ENCODE data around the gene C2orf72.
"Not testable (repeated sequence)": the region's sequence is repeated elsewhere in the genome, so short reads cannot be mapped to it uniquely, and the experiment has no call there.

C2orf72 gene

DNA sequence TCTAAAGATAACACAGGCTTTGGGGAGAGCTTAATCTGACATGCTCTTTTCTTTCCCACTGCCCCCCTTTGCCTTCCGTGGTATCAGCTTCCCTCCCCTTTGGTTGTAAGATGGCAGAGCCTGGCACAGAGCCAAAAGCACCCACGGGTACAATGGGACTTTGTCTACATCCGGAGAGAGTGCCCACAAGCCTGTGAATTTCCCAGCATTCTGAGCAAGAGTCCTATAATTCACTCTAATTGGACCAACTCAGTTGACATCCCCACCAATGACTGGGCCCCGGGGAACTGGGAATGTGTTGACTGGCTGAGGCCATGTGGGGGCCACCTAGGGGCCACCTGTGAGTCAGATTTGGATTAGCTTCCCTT, 20.1 kb upstream of the C2orf72 start:
- in situ Hi-C loops (cut with HindIII; ENCODE audit: low sequenced_read_pairs) = no loop called here
- no peak overlapping the region for H3K4me3 ChIP-seq (ENCODE audit: low read depth, low read length)
- TF ChIP-seq, protein P1, sequence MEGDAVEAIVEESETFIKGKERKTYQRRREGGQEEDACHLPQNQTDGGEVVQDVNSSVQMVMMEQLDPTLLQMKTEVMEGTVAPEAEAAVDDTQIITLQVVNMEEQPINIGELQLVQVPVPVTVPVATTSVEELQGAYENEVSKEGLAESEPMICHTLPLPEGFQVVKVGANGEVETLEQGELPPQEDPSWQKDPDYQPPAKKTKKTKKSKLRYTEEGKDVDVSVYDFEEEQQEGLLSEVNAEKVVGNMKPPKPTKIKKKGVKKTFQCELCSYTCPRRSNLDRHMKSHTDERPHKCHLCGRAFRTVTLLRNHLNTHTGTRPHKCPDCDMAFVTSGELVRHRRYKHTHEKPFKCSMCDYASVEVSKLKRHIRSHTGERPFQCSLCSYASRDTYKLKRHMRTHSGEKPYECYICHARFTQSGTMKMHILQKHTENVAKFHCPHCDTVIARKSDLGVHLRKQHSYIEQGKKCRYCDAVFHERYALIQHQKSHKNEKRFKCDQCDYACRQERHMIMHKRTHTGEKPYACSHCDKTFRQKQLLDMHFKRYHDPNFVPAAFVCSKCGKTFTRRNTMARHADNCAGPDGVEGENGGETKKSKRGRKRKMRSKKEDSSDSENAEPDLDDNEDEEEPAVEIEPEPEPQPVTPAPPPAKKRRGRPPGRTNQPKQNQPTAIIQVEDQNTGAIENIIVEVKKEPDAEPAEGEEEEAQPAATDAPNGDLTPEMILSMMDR (IDR thresholded peaks at IDR 0.05; ENCODE audit: low read depth, low read length) = no peak
- no peak for DNase-seq (ENCODE audit: low read depth, low spot score)

DNA sequence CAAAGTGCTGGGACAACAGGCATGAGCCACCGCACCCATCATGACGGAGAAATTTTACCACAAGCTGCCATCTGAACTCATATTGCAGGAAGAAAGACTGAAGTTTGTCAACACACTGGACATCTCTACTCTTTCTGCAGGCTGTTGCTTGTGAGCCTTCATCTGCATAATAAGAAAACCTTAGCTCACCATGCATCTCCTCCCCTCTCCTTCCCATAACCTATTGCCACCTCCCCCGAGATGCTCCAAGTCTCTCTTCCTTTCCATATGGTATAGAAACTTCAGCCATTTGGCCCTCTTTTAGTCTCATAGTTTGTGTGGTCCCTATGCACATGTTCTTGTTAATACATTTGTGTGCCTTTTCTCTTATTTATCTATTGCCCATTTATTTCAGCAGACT, 19.1 kb upstream of the C2orf72 start:
- no peak overlapping the region for H3K4me3 ChIP-seq (ENCODE audit: low read depth, low read length)
- DNase-seq (ENCODE audit: low read depth, low spot score) = no peak
- in situ Hi-C loops (cut with HindIII; ENCODE audit: low sequenced_read_pairs) = no loop called here
- TF ChIP-seq, protein P1 (IDR thresholded peaks at IDR 0.05; ENCODE audit: low read depth, low read length) = no peak

DNA sequence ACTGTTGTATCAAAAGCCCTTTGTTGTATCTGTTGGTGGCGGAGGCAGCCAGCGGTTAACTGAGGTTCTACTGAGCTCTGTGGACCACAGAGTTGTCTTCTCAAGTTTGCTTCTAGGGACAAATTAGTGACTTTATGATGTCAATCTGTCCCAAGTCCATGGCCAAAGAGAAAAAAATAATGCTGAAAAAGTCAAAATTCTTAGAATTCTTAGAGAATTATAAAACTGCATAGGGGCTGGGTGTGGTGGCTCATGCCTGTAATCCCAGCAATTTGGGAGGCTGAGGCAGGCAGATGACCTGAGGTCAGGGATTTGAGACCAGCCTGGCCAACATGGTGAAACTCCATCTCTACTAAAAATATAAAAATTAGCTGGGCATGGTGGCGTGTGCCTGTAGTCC, 12.3 kb upstream of the C2orf72 start:
- DNase-seq (ENCODE audit: low read depth, low spot score); in situ Hi-C loops (cut with HindIII; ENCODE audit: low sequenced_read_pairs); H3K4me3 ChIP-seq (ENCODE audit: low read depth, low read length): not testable (repeated sequence)

DNA sequence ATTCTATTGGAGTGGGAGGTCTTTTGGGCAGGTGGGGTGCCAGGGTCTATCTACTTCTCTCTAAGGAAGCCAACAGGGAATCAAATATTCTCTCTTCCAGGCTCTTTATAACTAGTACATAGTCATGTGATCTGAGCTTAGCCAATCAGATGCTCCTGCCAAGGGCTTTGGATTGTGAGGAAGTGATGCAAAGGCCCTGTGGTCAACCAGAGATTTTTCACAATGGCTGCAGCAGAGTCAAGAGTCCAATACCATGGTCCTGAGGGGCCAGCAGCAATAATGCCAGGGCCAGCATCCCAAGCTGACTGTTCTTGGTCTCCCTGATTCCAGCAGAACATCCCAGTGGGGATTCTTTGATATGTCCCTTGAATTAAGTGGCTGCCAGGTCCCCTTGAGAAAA, 8.4 kb upstream of the C2orf72 start:
- DNase-seq (ENCODE audit: low read depth, low spot score) = no peak

DNA sequence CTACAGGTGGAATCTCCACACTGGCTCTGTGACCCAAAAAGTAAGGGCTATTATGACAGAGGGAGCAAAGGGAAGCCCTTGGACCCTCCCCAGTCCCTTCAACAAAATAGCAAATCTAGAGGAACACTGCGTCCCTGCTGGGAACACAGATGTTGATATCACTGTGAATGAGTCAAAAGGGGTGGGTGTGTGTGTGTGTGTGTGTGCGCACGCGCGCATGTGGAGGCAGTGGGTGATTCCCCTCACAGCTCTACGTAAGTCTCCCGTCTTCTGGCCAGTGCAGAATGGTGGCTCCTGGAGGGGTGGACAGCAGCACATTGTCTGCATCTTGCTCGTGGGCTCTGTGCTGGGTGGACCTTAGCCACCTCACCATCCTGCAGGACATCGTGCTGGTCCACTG, 7.8 kb upstream of the C2orf72 start:
- TF ChIP-seq, protein P1 (IDR thresholded peaks at IDR 0.05; ENCODE audit: low read depth, low read length) = no peak
- no peak for DNase-seq (ENCODE audit: low read depth, low spot score)
- H3K4me3 ChIP-seq (ENCODE audit: low read depth, low read length) = no peak overlapping the region
- in situ Hi-C loops (cut with HindIII; ENCODE audit: low sequenced_read_pairs) = no loop called here

More for the DNA sequence above, 8.4 kb upstream of the C2orf72 start:
- TF ChIP-seq, protein P1 (IDR thresholded peaks at IDR 0.05; ENCODE audit: low read depth, low read length) = no peak
- in situ Hi-C loops (cut with HindIII; ENCODE audit: low sequenced_read_pairs) = no loop called here
- no peak overlapping the region for H3K4me3 ChIP-seq (ENCODE audit: low read depth, low read length)

DNA sequence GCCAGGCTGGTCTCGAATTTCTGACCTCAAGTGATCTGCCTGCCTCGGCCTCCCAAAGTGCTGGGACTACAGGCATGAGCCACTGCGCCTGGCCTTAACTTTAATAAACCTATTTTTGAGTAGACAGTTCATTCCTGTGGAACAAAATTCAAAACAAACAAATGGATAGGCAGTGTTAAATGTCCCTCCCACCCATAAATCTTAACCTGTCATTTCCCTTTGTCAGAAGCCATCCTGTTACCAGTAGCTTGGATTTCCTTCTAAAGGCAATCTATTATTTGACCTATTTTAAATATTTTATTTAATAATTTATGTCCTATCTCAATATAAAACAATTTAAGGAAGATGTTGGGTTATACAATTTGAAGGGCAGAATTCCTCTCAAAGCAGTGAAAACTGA, 6.6 kb upstream of the C2orf72 start:
- in situ Hi-C loops (cut with HindIII; ENCODE audit: low sequenced_read_pairs) = no loop called here
- no peak overlapping the region for H3K4me3 ChIP-seq (ENCODE audit: low read depth, low read length)
- TF ChIP-seq, protein P1 (IDR thresholded peaks at IDR 0.05; ENCODE audit: low read depth, low read length) = no peak
- DNase-seq (ENCODE audit: low read depth, low spot score) = no peak

DNA sequence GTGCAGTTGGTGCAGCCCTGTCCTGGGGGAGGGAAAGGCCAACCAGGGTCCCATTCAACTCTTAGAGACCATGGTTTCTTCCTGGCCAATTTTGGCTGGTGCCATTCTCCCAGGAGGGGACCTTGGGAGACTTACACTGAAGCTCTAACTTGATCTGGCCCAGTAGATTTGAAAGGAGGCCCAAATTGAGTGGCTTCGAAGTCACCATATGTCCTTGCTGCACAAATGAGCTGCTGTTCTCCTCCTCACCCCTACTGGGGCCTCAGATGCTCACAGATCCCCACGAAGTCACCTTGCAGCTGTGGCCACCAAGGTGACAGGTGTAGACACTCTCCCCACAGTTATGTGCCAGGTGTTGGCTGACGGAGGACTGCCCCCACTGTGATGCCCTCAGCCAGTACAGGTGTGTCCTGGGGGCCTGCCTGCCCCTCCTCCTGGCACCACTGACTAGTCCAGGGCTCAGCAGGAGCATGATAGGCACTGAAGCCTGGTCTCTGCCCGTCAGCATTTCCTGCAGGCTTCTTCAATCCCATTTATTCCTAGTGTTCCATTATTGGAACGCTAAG, 4.7 kb upstream of the C2orf72 start:
- in situ Hi-C loops (cut with HindIII; ENCODE audit: low sequenced_read_pairs) = no loop called here
- DNase-seq (ENCODE audit: low read depth, low spot score) = no peak
- TF ChIP-seq, protein P1 (IDR thresholded peaks at IDR 0.05; ENCODE audit: low read depth, low read length) = no peak

More for the DNA sequence above, 4.7 kb upstream of the C2orf72 start:
- no peak overlapping the region for H3K4me3 ChIP-seq (ENCODE audit: low read depth, low read length)

Data from astrocyte of the spinal cord (primary cell).